GM18526 (cell line): ENCODE results near the gene SETBP1.

ENCODE experiments used
- POLR2A ChIP-seq: IDR thresholded peaks from 3 replicates; pipeline ENCODE4 v1.6.1; 2011; ENCODE audit not compliant: insufficient read length; ENCODE audit errors: extremely low read depth

SETBP1 gene

DNA sequence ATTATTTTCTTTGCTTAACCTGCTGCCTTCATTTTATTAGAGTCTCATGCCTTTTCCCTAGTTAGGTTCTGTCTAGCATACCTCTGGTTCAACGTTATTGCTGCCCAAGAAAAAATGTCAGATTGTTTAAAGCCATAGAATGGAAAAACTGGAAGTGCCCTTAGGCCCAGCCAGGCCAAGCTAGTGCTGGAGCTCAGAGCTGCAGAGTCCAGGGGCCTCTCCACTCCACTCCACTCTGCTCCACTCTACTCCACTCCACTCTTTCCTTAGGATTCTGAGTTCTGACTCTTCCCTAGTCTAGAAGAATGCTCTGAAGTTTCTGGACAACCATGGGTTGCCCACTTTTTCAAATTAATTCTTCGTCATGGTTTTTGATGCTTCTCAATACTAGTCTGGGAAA, 155.6 kb downstream of the SETBP1 start:
- TF ChIP-seq POLR2A, result no peak

DNA sequence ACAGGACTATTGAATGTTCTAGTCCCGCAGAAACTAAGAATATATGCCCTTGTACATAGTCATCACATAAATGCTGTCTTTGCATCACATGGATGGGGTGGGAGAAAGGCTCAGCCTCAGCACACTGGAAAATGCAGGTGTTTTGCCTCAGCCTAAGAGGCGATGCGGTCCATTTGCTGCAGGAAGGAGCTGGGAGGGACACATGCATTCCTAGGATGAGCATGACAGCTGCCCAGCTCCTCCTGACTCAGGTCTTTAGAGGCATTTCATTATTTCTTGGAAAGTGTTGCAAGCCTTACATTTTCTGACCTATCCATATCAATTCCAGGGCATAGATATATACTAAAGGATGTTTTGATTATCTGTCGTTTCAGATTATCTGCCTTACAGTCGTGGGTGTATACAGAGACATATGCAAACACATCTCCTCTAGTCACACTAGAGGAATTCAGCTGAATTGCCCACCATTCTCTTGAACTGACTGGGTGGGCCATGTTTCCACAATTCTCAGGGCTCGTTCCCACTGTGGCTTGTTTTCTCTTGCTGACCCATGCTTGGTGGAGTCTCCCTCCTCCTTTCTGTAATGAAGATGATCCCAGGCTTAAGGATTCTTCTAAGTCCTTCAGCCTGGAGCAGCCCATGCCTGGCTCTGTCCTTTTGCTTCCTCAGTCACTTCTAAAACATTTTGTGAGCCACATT, 156.9 kb downstream of the SETBP1 start:
- no peak for TF ChIP-seq POLR2A

DNA sequence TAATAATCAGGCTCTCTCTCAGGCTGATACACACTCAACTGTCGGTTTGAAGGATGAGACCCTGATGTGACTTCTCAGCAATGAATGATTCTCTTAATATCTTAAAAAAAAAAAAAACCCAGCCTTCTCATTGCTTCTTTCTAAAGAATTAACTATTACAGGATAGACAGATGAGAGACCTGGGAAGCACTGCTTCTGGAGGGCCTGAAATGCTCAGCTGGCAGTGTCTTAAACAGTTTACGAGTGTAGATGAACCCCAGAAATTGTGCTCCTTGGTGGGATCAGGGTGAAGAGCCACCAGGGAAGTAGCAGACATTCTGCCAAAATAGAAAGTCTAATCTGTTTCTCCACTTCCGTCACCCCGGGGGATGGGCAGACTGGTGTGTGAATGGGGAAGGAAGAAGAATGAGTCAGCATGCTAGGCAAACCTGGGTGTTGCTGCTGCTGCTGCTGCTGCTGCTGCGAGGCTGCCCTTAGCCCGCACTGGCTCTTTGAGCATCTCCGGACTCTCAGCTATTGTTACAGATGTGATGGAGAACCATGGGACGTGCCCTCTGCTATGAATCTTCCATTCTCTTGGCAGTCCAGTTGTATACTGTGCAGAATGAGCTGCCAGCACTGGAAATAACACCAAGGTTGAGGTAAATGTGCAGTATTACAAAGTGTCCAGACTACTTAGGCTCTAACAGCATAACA, 158.4 kb downstream of the SETBP1 start:
- no peak for TF ChIP-seq POLR2A

DNA sequence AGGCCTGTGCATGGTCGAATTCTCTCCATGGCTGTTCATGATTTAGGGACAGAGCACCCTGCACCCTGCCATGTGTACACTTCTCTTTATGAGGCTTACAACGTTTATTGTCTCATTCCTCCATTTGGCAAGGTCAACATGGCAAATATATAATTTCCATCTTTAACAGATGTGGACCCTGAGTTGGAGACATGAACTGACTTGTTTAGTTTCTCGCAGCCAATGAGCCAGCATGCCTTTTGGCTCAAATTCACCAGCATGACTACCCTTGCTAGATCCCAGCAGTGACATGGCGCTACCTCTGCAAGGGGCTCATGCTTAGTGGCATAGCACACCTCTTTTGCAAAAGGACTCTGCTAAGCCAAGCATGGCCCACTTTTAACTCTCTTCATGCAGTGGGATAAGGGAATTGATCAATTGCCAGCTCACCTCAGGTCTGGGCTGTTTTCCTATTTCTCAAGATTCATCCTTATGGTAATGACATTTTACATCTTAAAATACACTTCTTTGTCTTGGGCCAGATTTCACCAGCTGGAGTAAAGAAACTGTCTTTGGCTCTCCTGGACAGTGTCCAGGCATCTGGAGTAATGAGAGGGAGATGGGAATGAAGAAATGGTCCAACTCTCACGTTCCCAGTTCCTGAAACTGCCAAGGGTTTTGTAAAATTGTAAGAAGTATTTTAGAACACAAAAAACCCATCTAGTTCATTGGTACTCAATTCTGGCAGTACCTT, 159.5 kb downstream of the SETBP1 start:
- TF ChIP-seq POLR2A, result no peak

DNA sequence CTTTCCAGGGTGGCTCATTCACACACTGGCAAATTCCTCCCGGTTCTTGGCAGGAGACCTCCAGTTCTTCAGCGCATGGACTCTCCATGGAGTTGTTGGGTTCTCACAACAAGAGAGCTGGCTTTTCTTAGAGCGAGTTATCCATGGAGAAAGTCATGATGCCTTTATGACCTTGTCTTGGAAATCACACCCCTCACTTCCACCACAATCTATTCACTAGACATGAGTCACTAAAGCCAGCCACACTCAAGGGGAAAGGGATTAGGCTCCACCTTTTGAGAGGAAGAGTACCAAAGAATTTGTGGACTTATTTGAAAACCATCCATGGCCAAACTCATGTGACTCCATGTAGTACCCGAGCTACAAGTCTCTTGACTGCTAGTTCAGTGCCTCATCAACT, 160.5 kb downstream of the SETBP1 start:
- no peak for TF ChIP-seq POLR2A

DNA sequence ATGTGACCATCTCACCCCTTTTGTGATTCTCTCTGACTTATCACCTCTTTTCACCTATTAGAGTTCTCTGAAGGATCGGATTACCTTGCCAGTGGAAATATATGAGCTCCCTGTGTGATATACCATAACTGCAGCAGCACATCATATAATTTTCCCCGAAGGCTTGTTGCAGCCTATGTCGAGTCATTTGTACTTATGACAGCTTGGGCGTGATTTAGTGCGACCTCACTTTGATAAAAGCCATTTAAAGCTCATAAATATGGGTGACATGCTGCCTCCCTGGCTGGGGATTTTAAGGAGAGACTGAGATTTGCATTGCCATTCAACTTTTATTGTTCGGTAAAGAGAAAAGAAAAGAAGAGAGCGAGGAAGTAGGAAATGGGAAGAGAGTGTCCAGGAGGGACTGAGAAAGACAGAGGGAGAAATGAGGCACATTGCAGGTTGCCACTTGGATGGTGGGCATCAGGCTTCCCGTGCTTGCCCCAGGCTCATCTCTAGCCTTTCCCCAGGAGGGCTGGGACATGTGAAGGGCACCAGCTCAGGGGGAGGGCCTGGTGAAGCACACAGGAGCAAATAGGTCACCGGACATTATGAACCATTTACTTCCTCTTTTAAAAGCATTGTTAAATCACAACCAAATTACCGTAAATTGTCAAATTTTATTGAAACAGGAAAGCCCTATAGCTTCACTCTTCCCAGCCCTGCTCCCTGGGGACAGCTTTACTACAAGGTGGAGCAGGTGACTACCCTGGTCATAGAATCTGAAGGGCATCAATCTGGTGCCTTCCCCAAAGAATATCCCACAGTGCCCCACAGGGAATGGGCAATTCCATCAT, 161.3 kb downstream of the SETBP1 start:
- no peak for TF ChIP-seq POLR2A

DNA sequence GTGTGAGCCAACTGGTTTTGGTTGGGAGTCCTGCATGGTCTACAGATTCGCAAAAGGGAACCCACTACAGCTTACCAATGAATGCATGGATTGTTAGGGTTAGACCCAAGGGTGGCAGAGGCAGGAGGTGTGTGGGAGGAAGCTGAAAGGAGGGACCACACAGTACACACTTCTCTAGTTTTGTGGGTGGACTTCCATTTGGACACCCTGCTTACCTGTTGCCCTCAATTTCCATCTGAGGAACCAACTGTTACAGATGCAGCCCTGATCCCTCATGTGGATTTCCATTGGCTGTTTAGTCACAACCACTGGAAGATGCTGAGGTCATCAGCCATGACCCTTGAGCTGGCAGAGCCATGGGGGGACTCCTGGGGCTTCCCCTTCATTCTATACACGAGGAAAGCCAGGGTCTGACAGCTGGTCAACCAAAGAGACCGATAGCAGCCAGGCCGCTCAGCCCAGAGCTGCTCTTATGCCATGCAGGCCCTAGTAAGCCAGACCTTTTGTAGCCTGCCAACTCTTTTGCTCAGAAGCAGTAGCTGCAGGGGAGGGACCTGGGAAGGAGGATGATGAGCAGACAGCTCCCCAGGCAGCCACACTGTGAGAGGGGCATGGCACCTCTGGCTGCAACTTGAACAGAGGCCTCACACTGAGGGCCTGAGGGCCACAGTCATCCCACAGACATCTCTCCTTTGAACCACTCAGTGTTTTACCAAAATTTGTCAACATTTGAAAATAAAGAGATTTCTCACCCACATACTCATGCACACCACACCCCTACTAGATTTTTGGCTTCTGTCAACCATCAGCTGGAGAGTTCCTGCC, 162.1 kb downstream of the SETBP1 start:
- TF ChIP-seq POLR2A, result no peak

DNA sequence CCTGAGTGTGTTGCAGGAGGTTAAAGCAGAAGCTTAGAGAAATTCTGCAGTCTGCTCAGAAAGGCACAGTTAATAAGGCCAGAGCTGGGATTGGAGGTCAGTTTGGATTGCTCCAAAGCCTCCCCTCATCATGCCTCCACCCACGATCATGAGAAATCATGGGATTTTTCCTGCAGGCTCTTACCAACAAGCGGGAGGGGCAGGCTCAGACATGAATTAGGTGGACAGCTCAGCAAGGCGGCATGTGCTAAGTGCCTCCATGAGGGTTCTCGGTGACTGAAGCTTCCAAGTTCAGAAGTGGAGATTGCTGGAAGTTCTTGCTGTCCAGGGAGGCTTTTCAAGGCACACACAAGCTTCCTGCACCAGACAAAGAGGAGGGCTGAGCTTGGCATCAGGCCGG, 163.8 kb downstream of the SETBP1 start:
- no peak for TF ChIP-seq POLR2A

DNA sequence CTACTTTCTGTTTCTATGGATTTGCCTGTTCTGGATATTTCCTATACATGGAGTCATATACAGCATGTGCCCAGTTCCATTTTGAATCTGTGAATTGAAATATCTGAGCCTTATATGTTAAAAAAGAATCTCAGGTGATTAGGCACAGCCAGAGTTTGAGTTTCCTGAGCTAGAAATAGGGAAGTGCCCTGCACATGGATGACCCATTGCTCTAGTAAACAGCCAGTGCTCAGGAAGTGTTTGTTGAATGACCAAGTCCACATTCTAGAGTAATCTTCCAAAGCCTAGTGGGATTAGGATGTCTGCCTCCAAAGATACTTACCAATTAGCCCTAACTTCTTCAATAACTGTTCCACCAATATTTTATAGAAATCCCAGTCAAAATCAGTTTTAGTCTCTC, 165.8 kb downstream of the SETBP1 start:
- TF ChIP-seq POLR2A, result no peak

DNA sequence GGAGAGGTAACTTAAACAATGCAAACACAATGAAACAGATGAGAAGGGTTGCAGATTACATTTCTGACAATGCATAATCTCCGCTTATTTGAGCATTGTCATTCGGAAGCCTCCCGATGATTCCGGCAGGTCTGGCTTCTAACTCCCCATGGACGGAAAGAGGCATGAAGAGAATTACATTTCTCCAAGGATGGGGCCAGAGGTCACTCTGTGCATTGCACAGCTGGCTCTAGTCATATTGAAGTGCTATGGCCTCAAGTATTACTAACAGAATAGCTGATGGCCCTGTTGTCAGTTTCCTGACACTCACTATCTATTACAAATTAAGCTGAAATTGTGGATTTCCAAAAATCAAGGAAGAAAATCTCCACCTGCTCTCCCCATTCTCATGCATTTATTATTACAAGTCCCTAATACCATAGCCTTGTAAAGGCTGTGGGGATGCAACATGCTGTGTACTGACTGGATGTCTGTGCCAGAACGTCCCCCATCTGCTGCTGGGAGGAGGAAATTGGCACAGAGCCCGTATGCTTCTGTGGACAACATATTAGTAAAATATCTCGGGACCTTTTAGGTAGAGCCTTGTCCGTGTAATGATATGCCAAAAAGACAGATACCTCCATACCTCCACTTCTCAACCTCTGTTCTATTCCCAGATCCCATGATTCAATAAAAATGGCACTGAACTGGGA, 168.1 kb downstream of the SETBP1 start:
- TF ChIP-seq POLR2A, result no peak

DNA sequence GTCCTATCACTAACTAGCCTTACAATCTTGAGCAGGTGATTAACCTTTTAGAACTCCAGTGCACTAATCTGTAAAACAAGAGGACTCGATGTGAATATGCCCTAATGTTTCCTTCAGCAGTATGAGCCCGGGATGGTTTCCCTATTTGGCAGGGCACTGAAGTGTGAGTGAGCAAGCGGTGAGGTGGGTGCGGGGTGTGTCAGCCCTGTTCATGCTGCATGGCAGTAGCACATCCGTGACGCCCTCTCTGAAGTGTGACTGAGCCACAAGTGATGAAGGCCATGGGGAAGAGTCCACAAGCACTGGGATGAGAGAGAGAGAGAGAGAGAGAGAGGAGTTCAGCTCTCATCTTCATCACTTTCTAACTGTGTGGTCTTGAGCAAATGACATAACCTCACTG, 168.7 kb downstream of the SETBP1 start:
- no peak for TF ChIP-seq POLR2A

DNA sequence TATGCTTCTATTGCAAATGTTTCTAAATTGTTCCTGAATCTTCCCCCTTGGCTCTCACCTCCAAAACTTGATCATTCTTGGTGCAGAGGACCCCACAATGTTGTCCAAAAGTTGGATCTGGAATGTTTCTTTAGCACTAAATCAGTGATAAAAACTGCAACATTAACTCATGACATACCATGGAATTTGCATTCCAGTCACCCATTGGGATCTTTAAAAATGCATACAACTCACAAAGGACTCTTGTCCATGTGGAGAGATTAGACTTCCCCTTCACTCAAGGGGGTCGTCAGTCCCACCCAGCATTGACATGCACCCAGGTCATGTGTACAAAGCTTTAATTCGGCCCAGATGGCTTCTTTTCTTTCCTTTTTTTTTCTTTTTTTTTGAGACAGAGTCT, 169.3 kb downstream of the SETBP1 start:
- TF ChIP-seq POLR2A, result no peak

DNA sequence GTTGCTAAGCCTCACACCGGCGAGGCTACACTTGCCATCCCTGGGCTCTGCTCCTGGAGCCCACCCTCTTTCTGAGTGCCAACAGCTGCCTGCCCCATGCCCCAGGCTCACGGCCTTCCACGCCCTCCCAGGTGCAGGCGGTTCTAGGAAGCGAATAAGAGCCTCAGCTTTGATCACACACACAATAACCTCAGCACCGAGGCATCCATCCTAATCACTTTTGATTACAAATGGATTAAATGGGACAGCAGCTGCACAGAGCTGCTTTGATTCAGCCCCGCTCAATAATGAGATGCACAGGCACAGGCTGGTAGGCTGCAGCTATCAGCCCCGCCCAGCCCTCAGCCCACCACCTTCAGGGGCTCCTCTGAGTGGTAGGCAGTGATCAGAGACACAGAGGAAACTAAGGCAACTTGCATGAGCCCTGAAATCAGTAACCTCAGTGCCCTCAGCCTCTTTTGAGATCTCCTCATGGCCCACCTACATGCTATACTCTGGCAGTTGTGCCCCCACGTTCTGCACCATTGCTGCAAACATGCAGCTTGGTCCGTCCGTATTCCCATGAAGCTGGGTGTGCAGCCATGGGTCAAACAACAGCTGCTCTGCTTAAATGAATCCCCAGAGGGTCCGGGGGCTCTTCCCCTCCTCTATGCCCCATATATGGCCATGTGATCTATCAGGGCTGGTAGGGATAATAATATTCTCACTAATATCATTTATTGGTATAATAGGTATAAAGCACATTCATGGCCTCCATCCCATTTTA, 171.4 kb downstream of the SETBP1 start:
- no peak for TF ChIP-seq POLR2A
